Measurements from ENCODE around the gene CPNE8.

Gene CPNE8

DNA sequence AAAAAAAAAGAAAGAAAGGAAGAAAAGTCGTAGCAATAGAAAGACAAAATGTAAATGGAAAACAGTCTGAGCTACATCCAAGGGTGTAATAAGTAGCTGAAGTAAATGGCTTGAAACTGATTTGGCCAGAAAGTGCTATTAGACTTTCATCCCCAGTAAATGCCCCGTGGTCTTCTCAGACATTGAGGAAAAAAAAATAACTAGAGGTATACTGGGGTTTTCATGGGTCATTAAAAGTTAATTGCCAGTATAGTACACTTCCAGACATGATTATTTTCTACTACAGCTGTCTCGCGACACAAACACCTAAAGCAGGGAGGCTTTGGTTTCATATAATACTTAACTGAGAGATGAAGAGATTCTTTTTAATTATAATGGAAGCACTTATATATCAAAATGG, 271.9 kb downstream of the CPNE8 start:
- no peak for DNase-seq (ENCODE audit: low read depth)

- no peak for DNase-seq (ENCODE audit: low read depth)
Observed at GRCh38 chr12:38629064-38629463, 276.3 kb downstream of the CPNE8 start.

GRCh38 chr12:38628288-38628687, 277.1 kb downstream of the CPNE8 start:
- no peak for DNase-seq (ENCODE audit: low read depth)

- DNase-seq (ENCODE audit: low read depth), result no peak
Observed at GRCh38 chr12:38625306-38625705, 280.1 kb downstream of the CPNE8 start.

- no peak for DNase-seq (ENCODE audit: low read depth)
Observed at GRCh38 chr12:38614171-38614570, 291.2 kb downstream of the CPNE8 start.

- no peak for DNase-seq (ENCODE audit: low read depth)
Observed at GRCh38 chr12:38610808-38611350, 294.5 kb downstream of the CPNE8 start.

DNA sequence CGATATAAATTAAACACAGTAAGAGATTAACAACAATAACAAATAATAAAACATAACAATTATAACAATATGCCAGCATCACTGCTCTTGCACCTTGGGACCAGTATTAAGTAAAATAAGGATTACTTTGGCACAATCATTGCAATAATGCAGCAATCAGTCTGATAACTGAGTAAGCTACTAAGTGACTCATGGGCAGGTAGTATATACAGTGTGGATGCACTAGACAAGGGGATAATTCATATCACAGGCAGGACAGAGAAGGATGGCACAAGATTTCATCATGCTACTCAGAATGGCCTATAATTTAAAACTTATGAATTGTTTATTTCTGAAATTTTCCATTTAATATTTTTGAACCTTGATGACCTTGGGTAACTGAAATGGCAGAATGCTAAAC, 298.1 kb downstream of the CPNE8 start:
- no peak for DNase-seq (ENCODE audit: low read depth)

Measured in stimulated activated CD8-positive, alpha-beta memory T cell treated with anti-CD3 and anti-CD28 coated beads, Interleukin-7, amount 100 ng/mL, for 24 hours (primary cell).